Lower leg skin (tissue), 4 donors: ENCODE results near the gene MCOLN2. TPM values are rescaled to one million over a fixed set of nuclear protein-coding genes. Genes with fewer than 3 reads are reported as not detected.

ENCODE experiments used
- DNase-seq, 2 donors: peaks; one replicate each; pipeline ENCODE4 v3.0.0-alpha.2; 2019; ENCODE audit warnings: low spot score in 2 of 2
- H3K4me3 ChIP-seq: fragments of 200-600 bp; sonication (generic); 2 replicates; pipeline ENCODE4 v1.5.1; 2017; ENCODE audit warnings: mild to moderate bottlenecking, low read depth; ENCODE audit not compliant: poor library complexity, severe bottlenecking
- POLR2A ChIP-seq, 2 donors: fragments of 450-650 bp; IDR thresholded peaks; one replicate each; pipeline ENCODE4 v1.6.1; 2016 to 2017; ENCODE audit warnings: antibody characterized with exemption in 2 of 2, mild to moderate bottlenecking in 1 of 2, moderate library complexity in 1 of 2
- WGBS, 2 donors: methylation state at CpG; one replicate each; pipeline ENCODE4 v1.1.5; 2018; 5-methylcytosine and 5-hydroxymethylcytosine counted together
- intact Hi-C: fragments of 100-400 bp; cut with DNase I; formaldehyde crosslinking; loops from one replicate; pipeline ENCODE4 v1.15.0; 2023; ENCODE audit warnings: low total_unique reads
- total RNA-seq, 4 donors: library from RNA; depleted of rRNA; stranded (reverse); fragments of >200 nt; gene quantifications; one replicate each; pipeline ENCODE4 v1.1.0, GENCODE V29; 2016
- TF ChIP-seq, protein P1 (sequence below), 3 donors: fragments of 450-650 bp; IDR thresholded peaks; one replicate each; pipeline ENCODE4 v1.5.1; 2016; ENCODE audit warnings: antibody characterized with exemption in 3 of 3, mild to moderate bottlenecking in 3 of 3, moderate library complexity in 2 of 3

Gene MCOLN2
- total RNA-seq, 4 donors from 2014 or later = 0.44 to 1.9 (median 1.5) TPM

DNA sequence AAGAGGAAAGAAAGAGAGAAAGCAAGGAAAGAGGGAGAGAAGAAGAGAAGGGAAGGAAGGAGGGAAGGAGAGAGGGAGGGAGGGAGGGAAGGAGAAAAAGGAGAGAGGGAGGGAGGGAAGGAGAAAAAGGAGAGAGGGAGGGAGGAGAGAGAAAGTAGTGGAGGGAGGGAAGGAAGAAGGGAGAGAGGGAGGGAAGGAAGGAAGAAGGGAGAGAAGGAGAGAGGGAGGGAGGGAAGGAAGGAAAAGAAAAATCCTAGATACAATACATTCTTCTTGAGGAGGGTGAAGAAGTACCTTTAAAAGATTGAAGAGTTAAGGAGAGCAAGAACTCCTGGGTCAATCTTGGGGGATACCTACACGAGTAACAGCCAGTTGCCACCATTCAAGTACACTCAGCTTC lies 29.2 kb downstream of the MCOLN2 start:
- TF ChIP-seq, protein P1, sequence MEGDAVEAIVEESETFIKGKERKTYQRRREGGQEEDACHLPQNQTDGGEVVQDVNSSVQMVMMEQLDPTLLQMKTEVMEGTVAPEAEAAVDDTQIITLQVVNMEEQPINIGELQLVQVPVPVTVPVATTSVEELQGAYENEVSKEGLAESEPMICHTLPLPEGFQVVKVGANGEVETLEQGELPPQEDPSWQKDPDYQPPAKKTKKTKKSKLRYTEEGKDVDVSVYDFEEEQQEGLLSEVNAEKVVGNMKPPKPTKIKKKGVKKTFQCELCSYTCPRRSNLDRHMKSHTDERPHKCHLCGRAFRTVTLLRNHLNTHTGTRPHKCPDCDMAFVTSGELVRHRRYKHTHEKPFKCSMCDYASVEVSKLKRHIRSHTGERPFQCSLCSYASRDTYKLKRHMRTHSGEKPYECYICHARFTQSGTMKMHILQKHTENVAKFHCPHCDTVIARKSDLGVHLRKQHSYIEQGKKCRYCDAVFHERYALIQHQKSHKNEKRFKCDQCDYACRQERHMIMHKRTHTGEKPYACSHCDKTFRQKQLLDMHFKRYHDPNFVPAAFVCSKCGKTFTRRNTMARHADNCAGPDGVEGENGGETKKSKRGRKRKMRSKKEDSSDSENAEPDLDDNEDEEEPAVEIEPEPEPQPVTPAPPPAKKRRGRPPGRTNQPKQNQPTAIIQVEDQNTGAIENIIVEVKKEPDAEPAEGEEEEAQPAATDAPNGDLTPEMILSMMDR (IDR thresholded peaks at IDR 0.05) = no peak
- TF ChIP-seq POLR2A (IDR thresholded peaks at IDR 0.05) = no peak
- intact Hi-C loops = no loop called here
- no peak for DNase-seq
- H3K4me3 ChIP-seq = no peak overlapping the region
- 80 to 81% methylated on average over 1 of the region's 1 CpG for WGBS, 2 donors

DNA sequence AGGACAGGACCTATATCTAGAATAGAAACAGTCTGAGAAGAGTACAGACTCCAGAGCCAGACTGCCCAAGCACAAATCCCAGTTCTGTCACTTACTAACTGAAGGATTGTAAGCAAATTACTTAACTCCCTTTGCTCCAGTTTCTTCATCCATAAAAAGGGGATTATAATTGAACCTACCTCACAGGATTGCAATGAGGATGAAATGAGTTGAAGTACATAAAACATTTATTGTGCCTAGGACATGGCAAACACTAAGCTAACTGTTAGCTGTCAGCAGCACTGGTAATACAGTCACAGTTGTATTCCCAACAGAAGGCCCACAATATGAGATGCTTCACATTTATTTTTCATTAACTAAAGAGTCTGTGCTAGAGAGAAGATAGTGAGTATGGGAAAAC lies 33.9 kb downstream of the MCOLN2 start:
- intact Hi-C loops = no loop called here
- H3K4me3 ChIP-seq = no peak overlapping the region
- DNase-seq = no peak
- TF ChIP-seq POLR2A (IDR thresholded peaks at IDR 0.05) = no peak
- TF ChIP-seq, protein P1 (IDR thresholded peaks at IDR 0.05) = no peak

DNA sequence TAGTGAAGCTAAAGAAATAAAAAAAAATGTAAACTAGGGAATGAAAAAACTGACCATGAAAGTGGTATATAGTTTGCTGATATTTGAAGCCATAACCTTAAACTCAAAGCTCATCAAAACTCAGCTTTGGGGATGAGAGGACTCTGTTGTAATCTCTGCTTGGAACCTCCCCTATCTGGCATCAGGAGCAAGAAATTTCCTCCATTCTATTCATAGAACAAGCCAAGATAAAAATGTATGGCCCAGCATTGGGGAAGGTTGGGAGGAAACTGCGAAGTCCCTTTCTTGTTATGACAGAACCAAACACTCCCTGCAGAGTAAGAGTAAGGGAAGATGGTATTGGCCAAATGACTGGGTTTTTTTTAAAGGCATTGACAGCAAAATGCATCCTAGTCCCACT lies 35.6 kb downstream of the MCOLN2 start:
- WGBS, 2 donors = 64 to 69% methylated on average over 1 of the region's 1 CpG

DNA sequence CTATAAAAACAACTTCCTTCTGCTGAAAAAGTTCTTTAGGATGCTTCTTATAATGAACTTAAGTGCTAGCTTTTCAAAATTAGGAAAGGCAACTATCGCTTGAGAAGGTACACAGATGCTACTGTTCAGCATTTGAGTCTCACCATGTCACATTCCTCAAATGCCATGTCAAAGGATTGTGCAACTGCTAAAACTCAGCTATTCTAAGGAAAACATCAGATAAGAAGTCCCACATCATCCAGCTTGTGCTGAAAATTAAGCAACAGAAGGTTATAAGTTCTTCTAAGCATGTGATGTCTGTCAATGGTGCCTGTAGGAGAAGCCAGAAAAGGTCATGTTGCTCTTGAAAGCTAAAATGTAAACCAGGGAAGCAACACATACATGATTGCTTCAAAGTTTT lies 36.5 kb downstream of the MCOLN2 start:
- 70 to 93% methylated on average over 1 of the region's 1 CpG for WGBS, 2 donors
- H3K4me3 ChIP-seq = no peak overlapping the region
- no peak for TF ChIP-seq POLR2A (IDR thresholded peaks at IDR 0.05)
- TF ChIP-seq, protein P1 (IDR thresholded peaks at IDR 0.05) = no peak
- DNase-seq = no peak
- intact Hi-C loops = no loop called here

More for the DNA sequence above, 35.6 kb downstream of the MCOLN2 start:
- no peak for DNase-seq
- intact Hi-C loops = no loop called here
- TF ChIP-seq, protein P1 (IDR thresholded peaks at IDR 0.05) = no peak
- TF ChIP-seq POLR2A (IDR thresholded peaks at IDR 0.05) = no peak
- H3K4me3 ChIP-seq = no peak overlapping the region

DNA sequence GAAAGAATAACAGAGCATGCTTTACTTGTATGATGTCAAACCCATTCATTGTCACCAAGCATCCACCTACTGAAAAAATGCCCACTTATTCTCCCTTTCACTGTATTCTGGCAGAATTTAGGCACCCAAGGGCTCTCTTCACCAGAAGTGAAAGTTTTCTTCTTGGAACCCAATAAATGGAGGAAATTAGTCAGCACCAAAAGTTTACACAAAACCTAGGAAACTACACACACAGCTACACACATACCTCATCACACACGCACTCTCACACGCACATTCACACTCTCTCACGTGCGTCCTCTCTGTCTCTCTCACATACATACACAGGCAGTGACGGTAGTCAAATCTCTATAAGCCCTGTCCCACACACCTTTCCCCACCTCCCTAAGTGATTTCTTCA lies 37.6 kb downstream of the MCOLN2 start:
- no peak for TF ChIP-seq POLR2A (IDR thresholded peaks at IDR 0.05)
- TF ChIP-seq, protein P1 (IDR thresholded peaks at IDR 0.05) = no peak
- DNase-seq = no peak
- intact Hi-C loops = no loop called here
- H3K4me3 ChIP-seq = no peak overlapping the region
- WGBS, 2 donors = 82 to 85% methylated on average over 5 of the region's 5 CpGs

DNA sequence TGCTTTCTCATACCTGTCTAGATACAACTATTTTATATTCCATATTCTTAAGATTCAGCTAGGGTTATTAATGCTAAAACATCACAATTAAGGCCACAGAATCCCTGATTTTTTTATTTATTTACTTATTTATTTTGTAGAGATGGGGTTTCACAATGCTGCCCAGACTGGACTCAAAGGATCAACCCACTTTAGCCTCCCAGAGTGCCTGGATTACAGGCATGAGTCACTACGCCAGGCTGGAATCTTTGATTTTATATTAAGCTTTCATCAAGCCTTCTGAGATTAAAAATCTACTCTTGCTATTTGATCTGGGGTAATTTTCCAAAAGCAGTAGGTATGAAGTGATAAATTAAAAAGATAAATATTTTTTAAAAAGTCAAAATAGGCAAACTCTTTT lies 38.9 kb downstream of the MCOLN2 start:
- intact Hi-C loops = no loop called here
- WGBS, 2 donors = 95 to 96% methylated on average over 1 of the region's 1 CpG
- H3K4me3 ChIP-seq = no peak overlapping the region
- no peak for TF ChIP-seq POLR2A (IDR thresholded peaks at IDR 0.05)
- DNase-seq = no peak
